HepG2 (cell line): ENCODE measurements around the gene KRTAP5-8. TPM values are rescaled to one million over a fixed set of nuclear protein-coding genes. Genes with fewer than 3 reads are reported as not detected.
A peak's percentile ranks its signal among the peaks of the same experiment; 100 is the strongest.

ENCODE experiments used
- ATAC-seq: fragments of 200-7000 bp; cut with Tn5 transposase; 3 replicates; pipeline ENCODE4 v1.9.1; 2020; ENCODE audit warnings: mild to moderate bottlenecking, moderate library complexity
- BruUV-seq: library from RNA; stranded (reverse); fragments of 400-500 nt; replicated peaks from 2 replicates; lab custom pipeline; 2021; lab: Mats Ljungman, UMichigan
- CTCF ChIA-PET: fragments of 300-600 bp; formaldehyde crosslinking; extraction: SDS; loops from one replicate; lab custom pipeline; 2021; ENCODE audit warnings: low total read pairs, inconsistent platforms, low intra/inter-chr PET ratio; lab: Yijun Ruan, JAX
- POLR2A ChIA-PET: fragments of 350-600 bp; sonication (Branson Sonifier 250); formaldehyde crosslinking; loops from one replicate; lab custom pipeline; 2020; ENCODE audit warnings: antibody characterized with exemption, inconsistent platforms; lab: Yijun Ruan, JAX
- DNase-seq: peaks from one replicate; pipeline ENCODE4 v3.0.0-alpha.2; 2015; ENCODE audit warnings: low spot score
- FAIRE-seq: peaks from 3 replicates; lab custom pipeline; 2011; peaks lifted over from hg19 to GRCh38; lab: Jason Lieb, UNC
- H2AFZ ChIP-seq: one replicate; pipeline ENCODE4 v1.6.1; 2011; ENCODE audit warnings: low read length, inconsistent platforms
- H3K27ac ChIP-seq: fragments of 300-600 bp; 3 replicates; pipeline ENCODE4 v1.8.0; 2011; ENCODE audit warnings: mixed run types, mild to moderate bottlenecking, mixed read lengths, low read length, inconsistent platforms; ENCODE audit not compliant: insufficient read depth; ENCODE audit errors: extremely low read length
- H3K27me3 ChIP-seq, 2 experiments: fragments of 200-600 bp in 1 of 2; 2 replicates in 1 of 2; 3 replicates in 1 of 2; pipeline versions ENCODE4 v1.6.0 to v1.8.0; 2011; ENCODE audit warnings: low read length in 2 of 2, mild to moderate bottlenecking in 2 of 2, moderate library complexity in 2 of 2, inconsistent platforms in 1 of 2; ENCODE audit not compliant: insufficient read depth in 2 of 2, control insufficient read depth in 1 of 2
- H3K36me3 ChIP-seq, 2 experiments: fragments of 200-600 bp in 1 of 2; replicated peaks in 1 of 2; 2 replicates in 1 of 2; 3 replicates in 1 of 2; pipeline versions ENCODE4 v1.5.1 to v1.8.0; 2011; ENCODE audit warnings: low read length in 2 of 2, inconsistent platforms in 1 of 2; ENCODE audit not compliant: insufficient read depth in 2 of 2, control insufficient read depth in 1 of 2
- H3K4me1 ChIP-seq: 2 replicates; pipeline ENCODE4 v1.5.1; 2012; ENCODE audit warnings: low read length, inconsistent platforms; ENCODE audit not compliant: insufficient read depth
- H3K4me2 ChIP-seq: 2 replicates; pipeline ENCODE4 v1.6.0; 2011; ENCODE audit warnings: low read depth, low read length, inconsistent platforms
- H3K4me3 ChIP-seq, 3 experiments: fragments of 200-600 bp in 1 of 3; sonication (generic), shearing (Covaris generic) in 1 of 3; replicated peaks in 1 of 3; 2 replicates each; pipeline ENCODE4 v1.5.1; 2011 to 2016; ENCODE audit warnings: low read length in 3 of 3, inconsistent platforms in 2 of 3, low read depth in 2 of 3, mild to moderate bottlenecking in 2 of 3, control low read depth in 1 of 3, mixed read lengths in 1 of 3; ENCODE audit not compliant: insufficient read depth in 1 of 3
- H3K79me2 ChIP-seq: one replicate; pipeline ENCODE4 v1.6.1; 2011; ENCODE audit warnings: low read length, inconsistent platforms; ENCODE audit not compliant: insufficient read depth
- H3K9ac ChIP-seq: 2 replicates; pipeline ENCODE4 v1.6.0; 2011; ENCODE audit warnings: mild to moderate bottlenecking, low read depth, low read length, inconsistent platforms; ENCODE audit not compliant: insufficient read depth
- H3K9me3 ChIP-seq: 2 replicates; pipeline ENCODE4 v1.5.1; 2012; ENCODE audit warnings: mild to moderate bottlenecking, low read length
- H4K20me1 ChIP-seq: 2 replicates; pipeline ENCODE4 v1.6.0; 2011; ENCODE audit warnings: inconsistent platforms, mild to moderate bottlenecking, low read length, moderate library complexity; ENCODE audit not compliant: insufficient read depth
- MTF1 ChIP-seq: sonication (generic); formaldehyde crosslinking; IDR thresholded peaks from 2 replicates; pipeline ENCODE4 v1.5.0; 2020; ENCODE audit warnings: missing genetic modification reagents
- MXD4 ChIP-seq: IDR thresholded peaks from 2 replicates; pipeline ENCODE4 v1.6.1; 2016; ENCODE audit warnings: mild to moderate bottlenecking, missing biosample characterization, missing genetic modification reagents
- SP140L ChIP-seq: sonication (generic); formaldehyde crosslinking; IDR thresholded peaks from 2 replicates; pipeline ENCODE4 v1.4.0; 2020; ENCODE audit warnings: missing genetic modification reagents, borderline replicate concordance
- SRSF1 ChIP-seq: fragments of 200-400 bp; formaldehyde crosslinking; optimal IDR thresholded peaks from 2 replicates; pipeline ENCODE3; 2017; ENCODE audit warnings: mild to moderate bottlenecking, low read depth, low read length, moderate library complexity
- TCF12 ChIP-seq, 2 experiments: fragments of 450-650 bp in 1 of 2; sonication (generic) in 1 of 2; formaldehyde crosslinking in 1 of 2; IDR thresholded peaks; 2 replicates each; pipeline versions ENCODE4 v1.6.1 to v1.8.0; 2017 to 2022; ENCODE audit warnings: antibody characterized with exemption in 1 of 2, mild to moderate bottlenecking in 1 of 2, missing genetic modification reagents in 1 of 2, moderate library complexity in 1 of 2
- TGIF2 ChIP-seq: IDR thresholded peaks from 2 replicates; pipeline ENCODE4 v1.6.1; 2016; ENCODE audit warnings: control low read depth, missing compliant biosample characterization
- ZFP37 ChIP-seq: sonication (generic); formaldehyde crosslinking; IDR thresholded peaks from 2 replicates; pipeline ENCODE4 v1.4.0; 2020; ENCODE audit warnings: missing genetic modification reagents, borderline replicate concordance
- ZNF235 ChIP-seq: sonication (generic); formaldehyde crosslinking; IDR thresholded peaks from 2 replicates; pipeline ENCODE4 v1.8.1; 2023; ENCODE audit warnings: mild to moderate bottlenecking, missing genetic modification reagents, borderline replicate concordance
- ZNF274 ChIP-seq: sonication (generic); formaldehyde crosslinking; IDR thresholded peaks from 2 replicates; pipeline ENCODE4 v1.5.1; 2020; ENCODE audit warnings: mild to moderate bottlenecking, missing genetic modification reagents
- ZNF296 ChIP-seq: sonication (generic); formaldehyde crosslinking; conservative IDR thresholded peaks from 2 replicates; pipeline ENCODE4 v1.5.0; 2020; ENCODE audit warnings: mild to moderate bottlenecking, missing genetic modification reagents
- ZNF558 ChIP-seq: sonication (generic); formaldehyde crosslinking; IDR thresholded peaks from 2 replicates; pipeline ENCODE4 v1.9.0; 2022; ENCODE audit warnings: mild to moderate bottlenecking, missing genetic modification reagents, borderline replicate concordance
- ZNF563 ChIP-seq: sonication (generic); formaldehyde crosslinking; IDR thresholded peaks from 2 replicates; pipeline ENCODE4 v1.8.0; 2022; ENCODE audit warnings: mild to moderate bottlenecking, moderate library complexity, missing genetic modification reagents
- ZNF672 ChIP-seq: sonication (generic); formaldehyde crosslinking; IDR thresholded peaks from 2 replicates; pipeline ENCODE4 v1.8.1; 2022; ENCODE audit warnings: missing genetic modification reagents
- WGBS: methylation state at CpG from one replicate; pipeline ENCODE4 v1.1.6; 2017; ENCODE audit warnings: low lambda C conversion rate; 5-methylcytosine and 5-hydroxymethylcytosine counted together
- in situ Hi-C: cut with HindIII; loops from 2 replicates; pipeline ENCODE4 v1.10.0; 2017; ENCODE audit warnings: low pct_unique_long_range_greater_than_20kb; ENCODE audit not compliant: extremely low pct_ligation_motif_present
- intact Hi-C: fragments of 100-400 bp; cut with micrococcal nuclease; formaldehyde crosslinking; loops from one replicate; pipeline ENCODE4 v1.10.0; 2022; ENCODE audit not compliant: unreplicated experiment
- polyA plus RNA-seq, 8 experiments: library from polyadenylated mRNA; depleted of rRNA in 3 of 8; stranded (reverse) in 7 of 8; unstranded in 1 of 8; fragments of >200 nt; fragmentation: Illumina TruSeq in 4 of 8; extraction: Trizol in 4 of 8; gene quantifications; 2 replicates each; pipeline versions ENCODE4 v1.2.1 to v1.2.3, GENCODE V29; 2011 to 2016; ENCODE audit warnings: low read depth in 4 of 8, missing spikeins in 1 of 8, mixed read lengths in 1 of 8; ENCODE audit not compliant: insufficient read depth in 1 of 8
- total RNA-seq, 5 experiments: library from RNA; depleted of rRNA; stranded (reverse); fragments of >200 nt; fragmentation: Illumina TruSeq; extraction: Trizol; gene quantifications; 2 replicates each; pipeline ENCODE4 v1.2.3, GENCODE V29; 2016; ENCODE audit warnings: low read depth in 1 of 5
- TF ChIP-seq, protein P1 (sequence below), 2 experiments: sonication (generic) in 1 of 2; formaldehyde crosslinking in 1 of 2; IDR thresholded peaks; 2 replicates each; pipeline versions ENCODE4 v1.6.1 to v1.9.0; 2014 to 2022; ENCODE audit warnings: antibody characterized with exemption in 1 of 2, borderline replicate concordance in 1 of 2, inconsistent platforms in 1 of 2, low read depth in 1 of 2, missing genetic modification reagents in 1 of 2
- TF ChIP-seq, protein P2 (sequence below): sonication (generic); formaldehyde crosslinking; IDR thresholded peaks from 2 replicates; pipeline ENCODE4 v1.5.1; 2020; ENCODE audit warnings: mild to moderate bottlenecking, missing genetic modification reagents, borderline replicate concordance
- TF ChIP-seq, protein P3 (sequence below): sonication (generic); formaldehyde crosslinking; conservative IDR thresholded peaks from 2 replicates; pipeline ENCODE4 v1.5.0; 2020; ENCODE audit warnings: missing genetic modification reagents

The KRTAP5-8 gene
- total and polyA plus RNA-seq, 2 of the 13 experiments (the other 11 are each of a cell fraction or from before 2014, with no cell fraction given) = 0.20 TPM; not detected in 1

DNA sequence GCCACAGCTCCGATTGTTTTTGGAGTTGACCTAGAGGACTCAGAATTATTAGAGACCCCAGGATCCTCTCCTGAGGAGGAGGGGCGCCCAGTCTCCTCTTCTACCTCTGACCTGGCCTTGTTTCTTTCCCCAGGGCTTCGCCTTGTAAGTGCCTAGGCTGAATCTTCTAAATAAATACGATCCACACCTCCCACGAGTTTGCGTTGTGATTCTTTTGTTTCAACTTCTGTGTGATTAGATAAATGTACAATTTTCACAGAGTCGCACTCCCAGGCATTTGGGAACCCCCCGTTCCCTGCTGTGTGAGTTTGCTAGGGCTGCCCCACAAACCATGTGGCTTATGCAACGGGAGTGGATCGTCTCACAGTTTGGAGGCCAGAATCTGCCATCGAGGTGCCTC lies 1.2 kb downstream of the KRTAP5-8 start:
- no peaks in the 10 kb centered on the region for H3K27me3 ChIP-seq
- no peaks in the 10 kb centered on the region for H3K79me2 ChIP-seq
- H4K20me1 ChIP-seq = no peaks in the 10 kb centered on the region
- POLR2A ChIA-PET = no interaction called here
- no peak overlapping the region for H3K27ac ChIP-seq
- FAIRE-seq (no peak), ATAC-seq (no peak), DNase-seq (no peak)
- intact Hi-C loops (no loop called here), in situ Hi-C loops (no loop called here)
- H3K4me1 ChIP-seq = peaks cover 95% of the 10 kb centered on the region
- WGBS = 83% methylated on average over 11 of the region's 11 CpGs
- H3K9me3 ChIP-seq = no peaks in the 10 kb centered on the region
- no peak overlapping the region for H3K9ac ChIP-seq
- H2AFZ ChIP-seq = no peak overlapping the region
- no peak overlapping the region for H3K4me3 ChIP-seq
- no peaks in the 10 kb centered on the region for H3K36me3 ChIP-seq
- CTCF ChIA-PET = no interaction called here
- 0 out of 2 replicates have a peak overlapping the region, but pooled peaks have one; percentile 12 for H3K4me2 ChIP-seq
- no TSS peak for BruUV-seq
- no peak for TF ChIP-seq ZNF235 (CRISPR knock-in tag)
- no peak for TF ChIP-seq SRSF1
- no peak for TF ChIP-seq ZNF558 (CRISPR knock-in tag)
- TF ChIP-seq, protein P1, sequence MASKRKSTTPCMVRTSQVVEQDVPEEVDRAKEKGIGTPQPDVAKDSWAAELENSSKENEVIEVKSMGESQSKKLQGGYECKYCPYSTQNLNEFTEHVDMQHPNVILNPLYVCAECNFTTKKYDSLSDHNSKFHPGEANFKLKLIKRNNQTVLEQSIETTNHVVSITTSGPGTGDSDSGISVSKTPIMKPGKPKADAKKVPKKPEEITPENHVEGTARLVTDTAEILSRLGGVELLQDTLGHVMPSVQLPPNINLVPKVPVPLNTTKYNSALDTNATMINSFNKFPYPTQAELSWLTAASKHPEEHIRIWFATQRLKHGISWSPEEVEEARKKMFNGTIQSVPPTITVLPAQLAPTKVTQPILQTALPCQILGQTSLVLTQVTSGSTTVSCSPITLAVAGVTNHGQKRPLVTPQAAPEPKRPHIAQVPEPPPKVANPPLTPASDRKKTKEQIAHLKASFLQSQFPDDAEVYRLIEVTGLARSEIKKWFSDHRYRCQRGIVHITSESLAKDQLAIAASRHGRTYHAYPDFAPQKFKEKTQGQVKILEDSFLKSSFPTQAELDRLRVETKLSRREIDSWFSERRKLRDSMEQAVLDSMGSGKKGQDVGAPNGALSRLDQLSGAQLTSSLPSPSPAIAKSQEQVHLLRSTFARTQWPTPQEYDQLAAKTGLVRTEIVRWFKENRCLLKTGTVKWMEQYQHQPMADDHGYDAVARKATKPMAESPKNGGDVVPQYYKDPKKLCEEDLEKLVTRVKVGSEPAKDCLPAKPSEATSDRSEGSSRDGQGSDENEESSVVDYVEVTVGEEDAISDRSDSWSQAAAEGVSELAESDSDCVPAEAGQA (IDR thresholded peaks at IDR 0.05; ENCODE audit: low read depth) = no peak
- TF ChIP-seq, protein P1 (CRISPR knock-in tag; IDR thresholded peaks at IDR 0.05; ENCODE audit: borderline replicate concordance) = no peak
- no peak for TF ChIP-seq ZNF274 (CRISPR knock-in tag)
- no peak for TF ChIP-seq ZFP37 (CRISPR knock-in tag)
- TF ChIP-seq SP140L (CRISPR knock-in tag) = no peak
- TF ChIP-seq TCF12 (IDR thresholded peaks at IDR 0.05) = no peak
- TF ChIP-seq TCF12 (CRISPR knock-in tag; IDR thresholded peaks at IDR 0.05) = no peak
- TF ChIP-seq ZNF296 = no peak
- TF ChIP-seq ZNF672 (CRISPR knock-in tag) = no peak
- TF ChIP-seq TGIF2 = no peak
- no peak for TF ChIP-seq MXD4
- no peak for TF ChIP-seq MTF1
- TF ChIP-seq, protein P2, sequence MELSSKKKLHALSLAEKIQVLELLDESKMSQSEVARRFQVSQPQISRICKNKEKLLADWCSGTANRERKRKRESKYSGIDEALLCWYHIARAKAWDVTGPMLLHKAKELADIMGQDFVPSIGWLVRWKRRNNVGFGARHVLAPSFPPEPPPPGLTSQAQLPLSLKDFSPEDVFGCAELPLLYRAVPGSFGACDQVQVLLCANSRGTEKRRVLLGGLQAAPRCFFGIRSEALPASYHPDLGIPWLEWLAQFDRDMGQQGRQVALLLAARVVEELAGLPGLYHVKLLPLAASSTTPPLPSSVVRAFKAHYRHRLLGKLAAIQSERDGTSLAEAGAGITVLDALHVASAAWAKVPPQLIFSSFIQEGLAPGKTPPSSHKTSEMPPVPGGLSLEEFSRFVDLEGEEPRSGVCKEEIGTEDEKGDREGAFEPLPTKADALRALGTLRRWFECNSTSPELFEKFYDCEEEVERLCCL (CRISPR knock-in tag) = no peak
- TF ChIP-seq ZNF563 = no peak
- TF ChIP-seq, protein P3, sequence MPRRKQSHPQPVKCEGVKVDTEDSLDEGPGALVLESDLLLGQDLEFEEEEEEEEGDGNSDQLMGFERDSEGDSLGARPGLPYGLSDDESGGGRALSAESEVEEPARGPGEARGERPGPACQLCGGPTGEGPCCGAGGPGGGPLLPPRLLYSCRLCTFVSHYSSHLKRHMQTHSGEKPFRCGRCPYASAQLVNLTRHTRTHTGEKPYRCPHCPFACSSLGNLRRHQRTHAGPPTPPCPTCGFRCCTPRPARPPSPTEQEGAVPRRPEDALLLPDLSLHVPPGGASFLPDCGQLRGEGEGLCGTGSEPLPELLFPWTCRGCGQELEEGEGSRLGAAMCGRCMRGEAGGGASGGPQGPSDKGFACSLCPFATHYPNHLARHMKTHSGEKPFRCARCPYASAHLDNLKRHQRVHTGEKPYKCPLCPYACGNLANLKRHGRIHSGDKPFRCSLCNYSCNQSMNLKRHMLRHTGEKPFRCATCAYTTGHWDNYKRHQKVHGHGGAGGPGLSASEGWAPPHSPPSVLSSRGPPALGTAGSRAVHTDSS = no peak
